DND-41 (cell line): ENCODE data around the gene STAT5B.

Experiments used
- CTCF ChIP-seq: IDR thresholded peaks from 2 replicates; pipeline ENCODE4 v1.5.1; 2012; ENCODE audit warnings: borderline replicate concordance, low read length, moderate library complexity, mild to moderate bottlenecking; ENCODE audit not compliant: poor library complexity, severe bottlenecking; ENCODE audit errors: extremely low read depth
- EZH2 ChIP-seq: IDR thresholded peaks from 3 replicates; pipeline ENCODE4 v1.6.1; 2012; ENCODE audit warnings: borderline replicate concordance, low read depth, mild to moderate bottlenecking, moderate library complexity, low read length, inconsistent platforms; ENCODE audit not compliant: severe bottlenecking

DNA sequence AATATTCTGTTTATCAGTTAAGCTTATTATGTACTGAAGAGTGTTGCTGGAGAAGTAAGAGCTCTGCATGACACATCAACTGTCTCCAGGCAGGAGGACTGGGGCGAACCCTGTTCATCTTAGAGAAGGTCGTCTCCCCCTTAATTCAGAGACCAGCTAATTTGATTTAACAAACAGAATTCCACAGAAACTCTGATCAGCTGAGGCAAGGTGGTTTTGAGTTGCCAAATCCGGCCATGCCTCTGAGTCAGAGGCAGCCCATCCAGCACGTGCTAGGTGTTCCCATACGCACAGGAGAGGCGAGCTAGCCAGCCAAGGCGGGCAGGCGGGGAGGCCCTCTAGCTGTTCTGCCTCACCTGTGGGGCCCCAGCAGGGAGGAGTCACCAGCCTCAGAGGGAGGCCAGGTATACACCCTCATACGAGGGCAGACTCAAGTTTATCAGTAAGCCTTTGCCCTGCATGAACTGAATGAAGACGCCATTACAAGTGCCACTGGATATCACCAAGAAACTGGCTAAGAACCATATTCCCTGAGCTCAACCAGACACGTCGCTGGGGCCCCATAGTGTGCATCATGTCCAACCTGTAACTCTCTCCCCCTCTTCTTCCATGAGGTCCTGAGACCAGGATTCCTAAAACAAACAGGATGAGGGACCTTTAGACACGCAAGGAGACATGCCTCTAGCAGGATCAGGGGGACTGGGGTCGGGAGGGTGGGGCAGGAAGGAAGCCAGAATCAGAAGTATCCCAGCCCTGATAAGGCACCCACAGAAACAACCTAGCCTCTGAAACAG lies 37.8 kb upstream of the STAT5B start:
- no peak for TF ChIP-seq EZH2
- no peak for TF ChIP-seq CTCF
